GM18858 (cell line): ENCODE results near the gene UBL7.

Experiments used
- ATAC-seq: cut with Tn5 transposase; IDR thresholded peaks from one replicate; pipeline ENCODE4 v1.9.1; 2021; ENCODE audit not compliant: unreplicated experiment

The UBL7 gene

GRCh38 chr15:74409225-74409624, 51.7 kb downstream of the UBL7 start:
- no peak for ATAC-seq

- no peak for ATAC-seq
These were observed 52.1 kb downstream of the UBL7 start for GRCh38 chr15:74408815-74409214.

- no peak for ATAC-seq
These were observed 52.6 kb downstream of the UBL7 start for GRCh38 chr15:74408385-74408784.

GRCh38 chr15:74406992-74407705, 53.8 kb downstream of the UBL7 start:
- ATAC-seq, result no peak

- no peak for ATAC-seq
These were observed 54.4 kb downstream of the UBL7 start for GRCh38 chr15:74406517-74406916.

GRCh38 chr15:74405823-74406222, 55.1 kb downstream of the UBL7 start:
- ATAC-seq, result no peak

GRCh38 chr15:74403991-74404563, 56.9 kb downstream of the UBL7 start:
- ATAC-seq, result no peak

- ATAC-seq, result no peak
These were observed 57.4 kb downstream of the UBL7 start for GRCh38 chr15:74403588-74403919.

- no peak for ATAC-seq
These were observed 57.9 kb downstream of the UBL7 start for GRCh38 chr15:74402873-74403587.

- no peak for ATAC-seq
These were observed 58.6 kb downstream of the UBL7 start for GRCh38 chr15:74402337-74402841.

GRCh38 chr15:74400915-74401757, 59.8 kb downstream of the UBL7 start:
- no peak for ATAC-seq

GRCh38 chr15:74400313-74400860, 60.6 kb downstream of the UBL7 start:
- no peak for ATAC-seq

GRCh38 chr15:74399511-74400312, 61.2 kb downstream of the UBL7 start:
- ATAC-seq, result no peak

- ATAC-seq, result no peak
These were observed 61.9 kb downstream of the UBL7 start for GRCh38 chr15:74399100-74399499.

GRCh38 chr15:74398183-74398582, 62.8 kb downstream of the UBL7 start:
- ATAC-seq, result no peak

GRCh38 chr15:74397239-74398068, 63.5 kb downstream of the UBL7 start:
- ATAC-seq, result no peak

GRCh38 chr15:74396445-74397238, 64.3 kb downstream of the UBL7 start:
- ATAC-seq, result no peak

GRCh38 chr15:74396146-74396438, 64.9 kb downstream of the UBL7 start:
- ATAC-seq, result no peak
